Suprapubic skin (tissue), 4 donors: ENCODE data around the gene SFR1. TPM values are rescaled to one million over a fixed set of nuclear protein-coding genes. Genes with fewer than 3 reads are reported as not detected.

Experiments used
- DNase-seq, 2 donors: peaks; one replicate each; pipeline ENCODE4 v3.0.0-alpha.2; 2019; ENCODE audit warnings: low spot score in 2 of 2
- H3K27ac ChIP-seq: fragments of 200-600 bp; sonication (generic); one replicate; pipeline ENCODE4 v1.5.1; 2019
- H3K27me3 ChIP-seq: fragments of 200-600 bp; sonication (generic); one replicate; pipeline ENCODE4 v1.5.1; 2019
- H3K36me3 ChIP-seq: fragments of 200-600 bp; sonication (generic); one replicate; pipeline ENCODE4 v1.5.1; 2019
- H3K4me1 ChIP-seq: fragments of 200-600 bp; sonication (generic); one replicate; pipeline ENCODE4 v1.5.1; 2019
- H3K4me3 ChIP-seq: fragments of 200-600 bp; sonication (generic); one replicate; pipeline ENCODE4 v1.5.1; 2019; ENCODE audit warnings: mild to moderate bottlenecking
- H3K9me3 ChIP-seq: fragments of 200-600 bp; sonication (generic); one replicate; pipeline ENCODE4 v1.5.1; 2019
- EP300 ChIP-seq: sonication (generic); formaldehyde crosslinking; IDR thresholded peaks from one replicate; pipeline ENCODE4 v1.6.1; 2017; ENCODE audit warnings: antibody characterized with exemption
- POLR2A ChIP-seq, 2 donors: fragments of 450-650 bp; IDR thresholded peaks; one replicate each; pipeline ENCODE4 v1.6.1; 2017; ENCODE audit warnings: antibody characterized with exemption in 2 of 2, mild to moderate bottlenecking in 2 of 2, moderate library complexity in 2 of 2
- POLR2AphosphoS5 ChIP-seq, 3 donors: sonication (generic); formaldehyde crosslinking; IDR thresholded peaks; one replicate each; pipeline ENCODE4 v1.6.1; 2017; ENCODE audit warnings: antibody characterized with exemption in 3 of 3
- WGBS: methylation state at CpG from one replicate; pipeline ENCODE4 v1.1.5; 2018; 5-methylcytosine and 5-hydroxymethylcytosine counted together
- total RNA-seq, 4 donors: library from RNA; depleted of rRNA; stranded (reverse); fragments of >200 nt; gene quantifications; one replicate each; pipeline ENCODE4 v1.1.0, GENCODE V29; 2016
- TF ChIP-seq, protein P1 (sequence below), 2 donors: fragments of 200-600 bp in 1 of 2; fragments of 450-650 bp in 1 of 2; sonication (generic) in 1 of 2; IDR thresholded peaks; one replicate each; pipeline ENCODE4 v1.5.1; 2016 to 2019; ENCODE audit warnings: antibody characterized with exemption in 2 of 2, mild to moderate bottlenecking in 1 of 2, moderate library complexity in 1 of 2

The SFR1 gene
- total RNA-seq, 4 donors from 2014 or later: 4.6 to 10.8 (median 5.6) TPM

DNA sequence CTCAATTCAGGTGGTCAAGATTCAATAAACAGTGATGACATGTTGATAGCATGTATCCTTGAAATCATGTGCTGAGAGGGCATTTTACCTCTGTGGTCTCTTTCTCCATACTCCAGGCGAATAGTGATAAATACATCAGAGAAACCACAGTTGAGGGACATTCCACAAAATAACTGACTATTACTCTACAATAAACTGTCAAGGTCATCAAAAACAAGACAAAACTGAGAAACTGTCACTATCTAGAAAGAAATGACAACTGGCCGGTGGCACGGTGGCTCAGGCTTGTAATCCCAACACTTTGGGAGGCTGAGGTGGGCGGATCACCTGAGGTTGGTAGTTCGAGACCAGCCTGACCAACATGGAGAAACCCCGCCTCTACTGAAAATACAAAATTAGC, 16.2 kb downstream of the SFR1 start:
- TF ChIP-seq POLR2AphosphoS5 (IDR thresholded peaks at IDR 0.05) (no peak), POLR2A (IDR thresholded peaks at IDR 0.05) (no peak), EP300 (no peak)
- TF ChIP-seq, protein P1, sequence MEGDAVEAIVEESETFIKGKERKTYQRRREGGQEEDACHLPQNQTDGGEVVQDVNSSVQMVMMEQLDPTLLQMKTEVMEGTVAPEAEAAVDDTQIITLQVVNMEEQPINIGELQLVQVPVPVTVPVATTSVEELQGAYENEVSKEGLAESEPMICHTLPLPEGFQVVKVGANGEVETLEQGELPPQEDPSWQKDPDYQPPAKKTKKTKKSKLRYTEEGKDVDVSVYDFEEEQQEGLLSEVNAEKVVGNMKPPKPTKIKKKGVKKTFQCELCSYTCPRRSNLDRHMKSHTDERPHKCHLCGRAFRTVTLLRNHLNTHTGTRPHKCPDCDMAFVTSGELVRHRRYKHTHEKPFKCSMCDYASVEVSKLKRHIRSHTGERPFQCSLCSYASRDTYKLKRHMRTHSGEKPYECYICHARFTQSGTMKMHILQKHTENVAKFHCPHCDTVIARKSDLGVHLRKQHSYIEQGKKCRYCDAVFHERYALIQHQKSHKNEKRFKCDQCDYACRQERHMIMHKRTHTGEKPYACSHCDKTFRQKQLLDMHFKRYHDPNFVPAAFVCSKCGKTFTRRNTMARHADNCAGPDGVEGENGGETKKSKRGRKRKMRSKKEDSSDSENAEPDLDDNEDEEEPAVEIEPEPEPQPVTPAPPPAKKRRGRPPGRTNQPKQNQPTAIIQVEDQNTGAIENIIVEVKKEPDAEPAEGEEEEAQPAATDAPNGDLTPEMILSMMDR (IDR thresholded peaks at IDR 0.05): no peak
- 97% methylated on average over 6 of the region's 6 CpGs for WGBS
- Histone ChIP-seq H3K27me3 (no peaks in the 10 kb centered on the region), H3K36me3 (no peaks in the 10 kb centered on the region), H3K27ac (no peak overlapping the region), H3K4me1 (no peaks in the 10 kb centered on the region), H3K4me3 (no peak overlapping the region), H3K9me3 (no peaks in the 10 kb centered on the region)
- no peak for DNase-seq

- WGBS: 72% methylated on average over 5 of the region's 5 CpGs
- H3K36me3 ChIP-seq: no peaks in the 10 kb centered on the region
- no peak overlapping the region for H3K4me3 ChIP-seq
- H3K9me3 ChIP-seq: no peaks in the 10 kb centered on the region
- H3K27me3 ChIP-seq: no peaks in the 10 kb centered on the region
- no peaks in the 10 kb centered on the region for H3K4me1 ChIP-seq
- H3K27ac ChIP-seq: no peak overlapping the region
- DNase-seq: no peak
- TF ChIP-seq POLR2AphosphoS5 (IDR thresholded peaks at IDR 0.05): no peak
- no peak for TF ChIP-seq EP300
- TF ChIP-seq POLR2A (IDR thresholded peaks at IDR 0.05): no peak
- TF ChIP-seq, protein P1 (IDR thresholded peaks at IDR 0.05): no peak
Measured at GRCh38 chr10:104139221-104139620, 17.2 kb downstream of the SFR1 start.

DNA sequence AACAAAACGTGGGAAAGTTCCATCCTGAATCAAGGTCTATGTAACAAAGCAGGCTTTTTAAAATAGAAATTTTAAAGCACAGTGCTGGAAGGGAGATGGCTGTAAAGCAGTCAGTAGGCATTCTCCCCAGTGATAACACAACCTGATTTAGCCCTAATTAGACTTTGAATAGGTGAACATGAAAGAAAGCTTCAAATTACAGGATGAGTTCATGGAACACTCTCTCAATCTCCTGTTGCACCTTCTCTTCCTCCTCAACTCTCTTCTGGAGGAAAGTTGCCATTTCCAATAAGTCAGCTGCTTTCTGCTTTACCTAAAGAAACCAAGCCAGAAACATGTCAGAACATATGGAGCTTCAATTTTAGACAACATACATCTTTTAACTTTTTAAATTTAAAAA, 20.1 kb downstream of the SFR1 start:
- H3K4me3 ChIP-seq: no peak overlapping the region
- H3K36me3 ChIP-seq: no peaks in the 10 kb centered on the region
- H3K4me1 ChIP-seq: no peaks in the 10 kb centered on the region
- TF ChIP-seq, protein P1 (IDR thresholded peaks at IDR 0.05): no peak
- TF ChIP-seq POLR2A (IDR thresholded peaks at IDR 0.05) (no peak), EP300 (no peak), POLR2AphosphoS5 (IDR thresholded peaks at IDR 0.05) (no peak)
- 25% methylated on average over 1 of the region's 1 CpG for WGBS
- no peak for DNase-seq
- H3K27me3 ChIP-seq: no peaks in the 10 kb centered on the region
- H3K9me3 ChIP-seq: no peaks in the 10 kb centered on the region
- no peak overlapping the region for H3K27ac ChIP-seq

- Histone ChIP-seq H3K4me1 (no peaks in the 10 kb centered on the region), H3K36me3 (no peaks in the 10 kb centered on the region), H3K4me3 (no peak overlapping the region), H3K27me3 (no peaks in the 10 kb centered on the region), H3K9me3 (no peaks in the 10 kb centered on the region), H3K27ac (no peak overlapping the region)
- no peak for TF ChIP-seq POLR2AphosphoS5 (IDR thresholded peaks at IDR 0.05)
- no peak for TF ChIP-seq POLR2A (IDR thresholded peaks at IDR 0.05)
- DNase-seq: no peak
- 77% methylated on average over 3 of the region's 3 CpGs for WGBS
Measured at GRCh38 chr10:104143829-104144228, 21.9 kb downstream of the SFR1 start.

DNA sequence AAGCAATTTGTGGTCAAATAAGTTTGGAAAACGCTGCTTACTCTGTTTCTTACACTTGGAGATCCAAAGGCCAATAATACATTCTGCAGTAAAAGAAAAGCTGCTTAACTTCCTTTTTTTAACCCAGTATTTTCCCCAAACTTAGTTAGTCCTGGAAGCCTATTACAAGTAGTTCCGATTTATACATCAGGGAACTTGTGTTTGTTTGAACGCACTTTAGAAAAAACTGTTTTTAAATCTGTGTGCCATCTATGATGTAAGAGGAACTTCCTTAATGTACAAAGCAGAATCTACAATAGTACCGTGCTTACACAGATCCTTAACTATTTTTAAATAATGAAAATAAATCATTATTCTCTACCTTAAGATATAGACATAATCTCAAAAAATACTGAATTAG, 23.0 kb downstream of the SFR1 start:
- Histone ChIP-seq H3K4me3 (no peak overlapping the region), H3K36me3 (no peaks in the 10 kb centered on the region)
- 80% methylated on average over 4 of the region's 4 CpGs for WGBS

More for the DNA sequence above, 23.0 kb downstream of the SFR1 start:
- no peak for DNase-seq
- TF ChIP-seq EP300: no peak
- no peak for TF ChIP-seq POLR2A (IDR thresholded peaks at IDR 0.05)
- no peak for TF ChIP-seq POLR2AphosphoS5 (IDR thresholded peaks at IDR 0.05)
- TF ChIP-seq, protein P1 (IDR thresholded peaks at IDR 0.05): no peak
- H3K27ac ChIP-seq: no peak overlapping the region
- no peaks in the 10 kb centered on the region for H3K27me3 ChIP-seq
- no peaks in the 10 kb centered on the region for H3K9me3 ChIP-seq
- no peaks in the 10 kb centered on the region for H3K4me1 ChIP-seq
